Measurements from ENCODE around the gene JAK3. TPM values are rescaled to one million over a fixed set of nuclear protein-coding genes. Genes with fewer than 3 reads are reported as not detected.
A peak's percentile ranks its signal among the peaks of the same experiment; 100 is the strongest.
"Not testable (repeated sequence)": the region's sequence is repeated elsewhere in the genome, so short reads cannot be mapped to it uniquely, and the experiment has no call there.

JAK3 gene
- polyA plus RNA-seq, 6 donors from 2014 or later = 38.5 to 68.7 (median 56.0) TPM

DNA sequence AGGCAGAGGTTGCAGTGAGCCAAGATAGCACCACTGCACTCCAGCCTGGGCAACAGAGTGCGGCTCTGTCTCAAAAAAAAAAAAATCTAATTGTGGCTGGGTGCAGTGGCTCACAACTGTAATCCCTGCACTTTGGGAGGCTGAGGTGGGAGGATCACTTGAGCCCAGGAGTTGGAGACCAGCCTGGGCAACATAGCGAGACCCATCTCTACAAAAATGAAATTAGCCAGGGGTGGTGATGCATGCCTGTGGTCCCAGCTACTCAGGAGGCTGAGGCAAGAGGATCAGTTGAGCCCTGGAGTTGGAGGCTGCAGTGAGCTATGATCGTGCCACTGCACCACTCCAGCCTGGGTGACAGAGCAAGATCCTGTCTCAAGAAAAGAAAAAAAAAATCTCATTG, 49.2 kb downstream of the JAK3 start:
- H3K27ac Mint-ChIP-seq; H3K36me3 Mint-ChIP-seq; ATAC-seq (ENCODE audit: low read depth in 2 of 2); DNase-seq; H3K4me3 Mint-ChIP-seq; H3K9me3 Mint-ChIP-seq: not testable (repeated sequence)
- Mint-ChIP-seq H3K4me1 (peaks cover 22 to 38% (median 33%) of the 10 kb centered on the region in 3 donors), H3K27me3 (peaks cover 10 to 42% (median 23%) of the 10 kb centered on the region in 3 donors)

DNA sequence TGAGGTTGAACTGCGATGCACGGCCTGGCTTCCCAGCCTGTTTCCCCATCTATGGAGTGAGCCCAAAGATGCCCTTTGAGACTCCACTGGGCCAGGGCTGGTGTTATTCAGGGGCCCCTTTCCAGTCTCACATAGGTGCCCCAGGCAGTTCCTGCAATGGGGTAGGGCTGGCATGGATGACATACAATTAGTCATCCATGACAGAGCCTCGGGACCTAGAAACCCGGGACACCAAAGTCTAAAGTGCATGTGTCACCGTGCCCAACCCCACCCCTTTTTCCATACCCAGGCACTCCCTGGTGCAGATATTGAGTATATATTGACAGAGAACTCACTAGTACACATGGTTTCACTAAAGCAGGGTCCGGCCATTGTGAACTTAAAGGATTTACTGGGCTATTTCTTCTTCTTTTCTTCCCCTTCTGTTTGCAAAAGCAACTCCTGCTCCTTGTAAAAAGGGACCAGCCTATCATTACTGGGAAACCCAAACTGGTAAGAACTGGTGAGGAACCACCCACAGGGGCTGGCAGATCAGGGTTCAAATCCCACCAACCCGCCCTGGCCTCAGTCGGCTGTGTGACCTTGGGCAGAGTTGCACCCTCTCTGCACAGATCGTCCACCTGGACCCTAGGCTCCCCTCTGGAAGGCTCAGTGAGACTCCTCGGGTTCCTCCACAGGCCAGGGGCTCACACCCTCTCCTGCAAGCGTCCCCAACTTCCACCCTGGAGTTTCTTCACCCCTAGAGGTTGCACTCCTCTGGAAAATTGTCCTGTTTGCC, 50.2 kb downstream of the JAK3 start:
- H3K4me1 Mint-ChIP-seq = peaks cover 17 to 30% (median 25%) of the 10 kb centered on the region in 3 donors
- ATAC-seq (ENCODE audit: low read depth in 2 of 2) (no peak), DNase-seq (no peak)
- H3K27me3 Mint-ChIP-seq = peaks cover 11 to 44% (median 24%) of the 10 kb centered on the region in 3 donors
- no peaks in the 10 kb centered on the region for H3K36me3 Mint-ChIP-seq
- no peaks in the 10 kb centered on the region for H3K9me3 Mint-ChIP-seq
- H3K4me3 Mint-ChIP-seq = no peak overlapping the region
- H3K27ac Mint-ChIP-seq = no peak overlapping the region

DNA sequence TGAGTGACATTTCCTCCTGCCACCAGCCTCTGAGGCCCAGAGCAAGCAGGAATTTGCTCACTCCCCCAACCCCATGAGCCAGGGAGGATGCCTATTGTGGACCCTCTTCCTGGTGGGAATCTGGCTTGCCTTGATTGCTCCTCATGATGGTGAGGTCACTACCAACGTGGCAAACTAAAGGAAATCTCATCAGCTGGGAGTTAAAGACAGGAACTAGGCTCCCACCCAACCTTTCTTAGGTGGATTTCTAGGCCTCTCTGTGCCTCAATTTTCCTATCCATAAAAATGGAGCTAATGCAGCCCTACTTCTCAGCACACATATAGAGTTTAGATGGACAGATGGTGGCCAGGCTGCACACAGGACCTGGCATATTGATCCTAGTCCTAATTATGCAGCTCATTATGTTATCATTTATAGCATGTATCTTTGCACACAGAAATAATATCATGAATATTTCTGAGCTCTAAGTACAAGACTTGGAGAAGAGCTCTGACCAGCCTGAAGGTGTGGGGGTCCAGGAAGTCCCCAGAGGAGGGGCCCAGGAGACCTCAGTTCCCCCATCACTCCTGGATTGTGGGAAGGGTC, 50.9 kb downstream of the JAK3 start:
- Mint-ChIP-seq H3K4me3 (no peak overlapping the region), H3K27ac (no peak overlapping the region), H3K4me1 (peaks cover 13 to 26% (median 19%) of the 10 kb centered on the region in 3 donors), H3K36me3 (no peaks in the 10 kb centered on the region), H3K27me3 (peaks cover 11 to 39% (median 18%) of the 10 kb centered on the region in 3 donors), H3K9me3 (no peaks in the 10 kb centered on the region)
- ATAC-seq (ENCODE audit: low read depth in 2 of 2) (no peak), DNase-seq (no peak)

DNA sequence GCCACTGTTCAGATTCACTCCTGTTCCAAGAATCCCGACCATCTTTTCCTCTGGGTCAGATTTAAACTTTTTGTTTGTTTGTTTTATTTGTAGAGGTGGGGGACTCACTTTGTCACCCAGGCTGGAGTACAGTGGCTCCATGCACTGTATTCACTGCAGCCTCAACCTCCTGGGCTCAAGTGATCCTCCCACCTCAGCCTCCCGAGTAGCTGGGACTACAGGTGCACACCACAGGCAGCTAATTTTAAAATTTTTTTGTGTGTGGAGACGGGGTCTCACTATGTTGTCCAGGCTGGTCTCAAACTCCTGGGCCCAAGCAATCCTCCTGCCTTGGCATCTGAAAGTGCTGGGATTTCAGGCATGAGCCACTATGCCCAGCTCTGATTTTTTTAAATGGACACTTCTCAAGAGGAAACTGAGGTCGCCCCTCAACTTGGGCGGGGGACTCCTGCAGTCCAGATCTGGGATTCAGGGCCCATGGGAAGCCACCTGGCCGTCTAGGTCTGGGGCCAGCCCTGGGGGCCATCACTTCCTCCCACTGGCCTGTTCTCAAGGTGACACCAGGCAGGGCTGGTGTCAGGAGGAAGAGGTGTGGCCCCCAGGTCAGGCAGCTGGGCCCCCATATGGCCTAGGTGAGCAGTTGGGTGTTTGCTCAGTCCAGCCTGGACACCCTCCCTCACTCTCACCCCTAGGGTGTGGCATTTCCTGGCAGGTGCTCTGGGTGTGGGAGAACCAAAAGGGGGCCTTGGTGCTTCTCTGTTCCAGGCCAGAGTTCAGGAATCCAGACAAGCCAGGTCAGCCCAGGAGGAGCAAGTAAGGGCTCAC, 51.6 kb downstream of the JAK3 start:
- no peak for ATAC-seq (ENCODE audit: low read depth in 2 of 2)

DNA sequence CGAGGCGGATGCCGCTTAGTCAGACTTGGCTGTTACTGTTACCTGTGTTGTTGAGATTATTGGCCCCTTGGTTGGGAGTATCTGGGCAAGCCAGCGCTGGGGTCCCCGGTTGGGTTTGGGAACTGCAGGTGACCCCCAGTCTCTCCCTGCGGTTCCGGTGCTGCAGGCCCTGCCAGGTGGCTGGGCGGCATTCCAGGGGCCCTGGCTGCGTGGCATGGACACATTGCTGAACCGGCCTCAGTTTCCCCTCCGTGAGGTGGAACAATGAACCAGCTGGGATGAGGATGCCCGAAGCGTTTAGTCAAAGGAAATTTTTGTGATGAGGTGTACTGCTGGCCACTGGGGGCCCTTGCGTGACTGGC, 52.3 kb downstream of the JAK3 start:
- H3K36me3 Mint-ChIP-seq = no peaks in the 10 kb centered on the region
- ATAC-seq (ENCODE audit: low read depth in 2 of 2) (no peak), DNase-seq (no peak)
- H3K4me1 Mint-ChIP-seq = peaks cover 19 to 38% (median 29%) of the 10 kb centered on the region in 3 donors
- H3K27ac Mint-ChIP-seq = peak overlapping the region in 1 of 6 donors; percentile 64
- H3K27me3 Mint-ChIP-seq = peaks cover 11 to 39% (median 17%) of the 10 kb centered on the region in 3 donors
- peak overlapping the region in 6 of 8 donors; percentile 8 to 85 (median 45) for H3K4me3 Mint-ChIP-seq
- no peaks in the 10 kb centered on the region for H3K9me3 Mint-ChIP-seq

More for the DNA sequence above, 51.6 kb downstream of the JAK3 start:
- no peak for DNase-seq
- peaks cover 11 to 39% (median 17%) of the 10 kb centered on the region in 3 donors for H3K27me3 Mint-ChIP-seq
- peaks cover 19 to 33% (median 26%) of the 10 kb centered on the region in 3 donors for H3K4me1 Mint-ChIP-seq
- H3K36me3 Mint-ChIP-seq = no peaks in the 10 kb centered on the region
- H3K4me3 Mint-ChIP-seq = peak overlapping the region in 2 of 8 donors; percentile 47 to 85
- H3K27ac Mint-ChIP-seq = peak overlapping the region in 2 of 6 donors; percentile 29 to 59
- no peaks in the 10 kb centered on the region for H3K9me3 Mint-ChIP-seq

DNA sequence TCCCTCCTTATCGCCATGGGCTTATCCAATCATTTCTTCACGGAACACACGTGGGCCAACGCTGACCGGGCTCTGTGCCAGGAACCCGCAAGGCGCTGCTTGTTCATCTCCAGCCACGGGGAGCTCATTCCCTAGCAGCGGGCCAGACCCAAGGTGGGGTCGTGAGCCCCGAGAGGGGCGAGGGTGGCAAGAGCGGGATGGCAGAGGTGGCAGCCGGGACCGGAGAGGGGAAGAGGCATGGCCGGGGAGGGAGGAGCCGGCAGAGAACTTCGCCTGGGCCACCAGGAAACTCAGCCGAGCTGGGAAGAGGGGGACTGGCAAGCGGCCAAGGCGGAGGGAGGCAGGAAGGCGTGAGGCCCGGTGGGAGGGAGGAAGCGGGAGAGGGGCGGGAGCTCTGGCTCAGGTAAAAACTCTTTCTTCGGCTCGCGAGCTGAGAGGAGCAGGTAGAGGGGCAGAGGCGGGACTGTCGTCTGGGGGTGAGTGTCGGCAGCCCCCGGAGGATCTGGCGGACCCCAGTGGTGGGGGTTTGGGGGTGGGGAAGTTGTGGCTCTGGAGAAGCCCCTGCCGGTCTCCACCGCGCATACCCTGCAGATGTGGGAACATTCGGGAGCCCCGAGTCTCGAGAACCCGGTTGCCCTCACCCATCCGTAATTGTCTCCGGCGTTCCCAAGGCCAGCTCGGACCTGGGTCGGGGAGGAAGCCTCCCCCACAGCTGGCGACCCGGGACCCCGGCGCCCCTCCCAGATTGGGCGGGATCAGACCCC, 52.9 kb downstream of the JAK3 start, which contains the start of gene B3GNT3:
Gene B3GNT3 (plus strand): TSS at position 408 of the 764 bp plus-strand sequence. CDS start 12,670 bp downstream, outside the sequence.
- Mint-ChIP-seq H3K27me3 (peaks cover 11 to 39% (median 17%) of the 10 kb centered on the region in 3 donors), H3K36me3 (no peaks in the 10 kb centered on the region), H3K4me1 (peaks cover 24 to 44% (median 35%) of the 10 kb centered on the region in 3 donors), H3K9me3 (no peaks in the 10 kb centered on the region), H3K4me3 (peak within 1 kb of the TSS in 7 of 8 donors; percentile 36 to 85 (median 52)), H3K27ac (peak within 1 kb of the TSS in 4 of 6 donors; percentile 4 to 88 (median 66))
- no peak for ATAC-seq (ENCODE audit: low read depth in 2 of 2)
- DNase-seq = no peak

DNA sequence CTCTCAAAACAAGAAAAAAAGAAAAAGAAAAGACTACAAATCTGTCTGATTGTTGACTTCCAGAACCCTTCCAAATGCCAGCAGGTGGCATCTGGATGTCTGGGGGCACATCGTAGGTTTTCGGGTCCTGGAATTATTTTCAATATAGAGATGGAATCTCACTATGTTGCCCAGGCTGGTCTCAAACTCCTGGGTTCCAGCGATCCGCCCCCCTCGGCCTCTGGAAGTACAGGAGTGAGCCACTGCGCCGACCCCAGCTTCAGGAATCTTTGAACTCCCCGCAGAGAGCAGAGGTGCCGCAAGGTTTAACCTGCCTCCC, 53.4 kb downstream of the JAK3 start:
- Mint-ChIP-seq H3K4me3 (peak overlapping the region in 6 of 8 donors; percentile 14 to 83 (median 53)), H3K36me3 (peaks cover 0 to 3% of the 10 kb centered on the region in 2 donors), H3K27me3 (peaks cover 11 to 39% (median 17%) of the 10 kb centered on the region in 3 donors), H3K9me3 (no peaks in the 10 kb centered on the region), H3K27ac (peak overlapping the region in 3 of 6 donors; percentile 4 to 74 (median 33)), H3K4me1 (peaks cover 26 to 46% (median 39%) of the 10 kb centered on the region in 3 donors)
- ATAC-seq (ENCODE audit: low read depth in 2 of 2) (no peak), DNase-seq (no peak)

DNA sequence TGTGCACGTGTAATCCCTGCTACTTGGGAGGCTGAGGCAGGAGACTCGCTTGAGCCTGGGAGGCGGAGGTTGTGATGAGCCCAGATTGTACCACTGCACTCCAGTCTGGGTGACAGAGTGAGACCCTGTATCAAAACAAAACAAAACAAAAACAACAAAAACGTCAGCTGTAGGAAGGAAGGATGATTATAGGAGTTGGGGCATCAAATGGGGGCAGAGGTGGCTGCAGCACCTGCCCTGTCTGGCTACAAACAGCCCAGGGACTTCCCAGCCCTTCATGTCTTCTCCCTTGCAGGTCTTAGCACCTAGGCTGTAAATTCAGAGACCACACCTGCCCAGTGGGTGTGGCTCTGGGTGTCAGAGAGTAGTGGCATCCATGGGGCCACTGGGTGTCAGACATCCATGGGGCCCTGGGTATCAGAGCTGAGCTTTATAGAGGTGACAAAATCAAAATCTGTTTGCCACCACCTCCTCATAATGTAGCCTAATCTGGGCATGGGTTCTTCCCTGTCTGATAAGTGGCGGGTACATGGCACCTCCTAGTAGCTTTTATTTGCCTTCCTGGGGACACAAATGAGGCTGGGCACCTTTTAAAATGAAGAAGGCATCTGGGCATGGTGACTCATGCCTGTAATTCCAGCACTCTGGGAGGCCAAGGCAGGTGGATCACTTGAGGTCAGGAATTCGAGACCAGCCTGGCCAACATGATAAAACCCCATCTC, 57.6 kb downstream of the JAK3 start:
- Mint-ChIP-seq H3K36me3 (peaks cover 8 to 14% of the 10 kb centered on the region in 2 donors), H3K4me1 (peaks cover 34 to 43% (median 38%) of the 10 kb centered on the region in 3 donors), H3K9me3 (peaks cover 0 to 2% (median 0%) of the 10 kb centered on the region in 7 donors), H3K27me3 (peaks cover 6 to 18% (median 16%) of the 10 kb centered on the region in 3 donors), H3K4me3 (peak overlapping the region in 2 of 8 donors; percentile 15 to 79), H3K27ac (peak overlapping the region in 4 of 6 donors; percentile 13 to 65 (median 40))
- ATAC-seq (ENCODE audit: low read depth in 2 of 2) (peak; percentile 66 to 75), DNase-seq (no peak)

DNA sequence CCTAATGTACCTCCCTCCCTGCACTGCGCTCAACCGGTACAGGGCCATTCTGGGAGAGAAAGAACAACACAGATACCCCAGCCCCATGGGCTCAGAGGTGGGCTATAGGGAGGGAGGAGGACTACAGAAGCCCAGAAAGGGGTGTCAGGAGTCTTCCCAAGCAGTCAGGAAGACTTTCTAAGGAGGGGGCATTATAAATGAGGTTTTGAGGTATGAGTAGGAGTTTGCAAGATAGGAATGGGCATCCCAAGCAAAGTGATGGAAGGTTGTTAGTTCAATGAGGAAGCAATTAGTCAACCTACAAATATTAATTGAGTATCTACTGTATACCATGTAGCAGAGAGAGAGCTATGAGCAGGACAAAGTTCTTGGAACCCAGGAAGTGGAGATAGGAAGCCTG, 59.1 kb downstream of the JAK3 start:
- H3K4me1 Mint-ChIP-seq = peaks cover 28 to 42% (median 32%) of the 10 kb centered on the region in 3 donors
- peaks cover 0 to 2% (median 0%) of the 10 kb centered on the region in 7 donors for H3K9me3 Mint-ChIP-seq
- peaks cover 8 to 23% of the 10 kb centered on the region in 2 donors for H3K36me3 Mint-ChIP-seq
- H3K27ac Mint-ChIP-seq = peak overlapping the region in 3 of 6 donors; percentile 60 to 65 (median 63)
- DNase-seq = no peak
- H3K4me3 Mint-ChIP-seq = no peak overlapping the region
- H3K27me3 Mint-ChIP-seq = peaks cover under 1 to 2% (median under 1%) of the 10 kb centered on the region in 3 donors
- ATAC-seq (ENCODE audit: low read depth in 2 of 2) = no peak

DNA sequence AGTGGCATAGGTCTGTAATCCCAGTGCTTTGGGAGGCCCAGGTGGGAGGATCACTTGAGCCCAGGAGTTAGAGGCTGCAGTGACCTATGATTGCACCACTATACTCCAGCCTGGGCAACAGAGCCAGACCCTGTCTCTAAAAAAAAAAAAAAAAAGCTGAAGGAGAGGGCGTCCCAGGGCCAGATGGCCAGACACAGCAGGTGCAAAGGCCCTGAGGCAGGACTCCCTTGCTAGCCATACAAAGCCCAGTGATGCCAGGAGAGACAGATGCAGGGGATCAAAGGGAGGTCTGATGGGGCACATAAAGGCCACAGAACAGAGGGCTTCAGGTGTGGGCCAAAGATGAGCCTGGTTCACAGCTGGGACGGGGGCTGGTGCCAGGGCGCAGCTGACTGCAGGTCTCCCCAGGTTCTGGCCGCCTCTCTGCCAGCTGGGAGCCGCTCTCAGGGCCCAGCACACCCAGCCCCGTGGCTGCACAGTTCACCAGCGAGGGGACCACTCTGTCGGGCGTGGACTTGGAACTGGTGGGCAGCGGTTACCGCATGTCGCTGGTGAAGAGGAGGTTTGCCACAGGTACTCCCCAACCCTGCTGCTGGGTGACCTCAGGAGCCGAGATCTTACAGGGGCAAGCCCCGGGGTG, 60.4 kb downstream of the JAK3 start:
- Mint-ChIP-seq H3K4me1 (peaks cover 27 to 40% (median 32%) of the 10 kb centered on the region in 3 donors), H3K36me3 (peaks cover 8 to 27% of the 10 kb centered on the region in 2 donors), H3K4me3 (no peak overlapping the region), H3K9me3 (peaks cover 0 to 2% (median 0%) of the 10 kb centered on the region in 7 donors), H3K27ac (peak overlapping the region in 1 of 6 donors; percentile 63), H3K27me3 (no peaks in the 10 kb centered on the region)
- ATAC-seq (ENCODE audit: low read depth in 2 of 2) (no peak), DNase-seq (no peak)

DNA sequence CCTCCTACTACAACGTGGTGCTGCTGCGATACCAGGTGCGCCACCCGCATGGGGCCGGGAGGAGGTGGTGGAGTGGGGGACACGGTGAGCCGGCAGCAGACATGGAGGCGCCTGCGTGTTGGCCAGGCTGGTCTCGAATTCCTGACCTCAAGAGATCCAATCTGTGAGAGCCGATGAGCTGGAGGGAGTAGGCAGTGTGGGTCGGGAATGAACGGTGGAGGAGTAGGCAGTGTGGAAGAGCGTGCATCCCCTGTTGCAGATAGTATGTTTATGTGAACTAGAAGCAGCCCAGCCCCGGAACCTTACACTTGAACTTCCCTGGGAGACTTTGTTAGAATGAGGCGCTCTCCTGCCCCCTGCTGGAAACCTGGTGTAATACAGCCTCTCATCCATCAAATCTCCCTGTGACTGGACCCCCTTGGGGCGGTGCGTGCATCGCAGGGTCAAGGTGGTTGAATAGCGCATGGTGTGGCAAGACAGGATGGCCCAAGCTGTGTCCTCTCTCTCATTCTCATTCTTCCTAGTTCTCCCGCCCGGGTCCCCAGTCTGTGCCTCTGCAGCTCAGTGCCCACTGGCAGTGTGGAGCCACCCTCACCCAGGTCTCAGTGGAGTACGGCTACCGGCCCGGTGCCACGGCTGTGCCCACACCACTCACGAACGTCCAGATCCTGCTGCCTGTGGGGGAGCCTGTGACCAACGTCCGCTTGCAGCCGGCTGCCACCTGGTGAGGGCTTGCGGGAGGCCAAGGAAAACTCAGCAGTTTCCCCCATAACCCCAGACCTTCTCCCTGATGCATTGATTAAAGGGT, 63.4 kb downstream of the JAK3 start:
- H3K27me3 Mint-ChIP-seq = no peaks in the 10 kb centered on the region
- peaks cover 0 to 2% (median 0%) of the 10 kb centered on the region in 7 donors for H3K9me3 Mint-ChIP-seq
- peak; percentile 76 to 79 for ATAC-seq (ENCODE audit: low read depth in 2 of 2)
- H3K36me3 Mint-ChIP-seq = peaks cover 8 to 29% of the 10 kb centered on the region in 2 donors
- peaks cover 19 to 29% (median 23%) of the 10 kb centered on the region in 3 donors for H3K4me1 Mint-ChIP-seq
- peak; percentile 70 for DNase-seq
- peak overlapping the region in 5 of 6 donors; percentile 60 to 86 (median 71) for H3K27ac Mint-ChIP-seq
- H3K4me3 Mint-ChIP-seq = no peak overlapping the region

Measured in naive B cell (primary cell).